ENCODE measurements around the gene CDRT4. TPM values are rescaled to one million over a fixed set of nuclear protein-coding genes. Genes with fewer than 3 reads are reported as not detected.

CDRT4 gene
- polyA plus RNA-seq, 1 of the 3 experiments (the other 2 are of a cell fraction): 4.6 TPM

GRCh38 chr17:15507896-15508295, 40.5 kb upstream of the CDRT4 start:
- no peak overlapping the region for H3K27ac ChIP-seq (ENCODE audit: low read depth in 2 of 2, low read length in 1 of 2)
- ChIA-PET POLR2A (no interaction called here), CTCF (interaction anchor here (0.6 to 20.1 kb wide), 2 partner anchors 167 to 245 kb away, joined by 4 to 359 read pairs; partner anchors contain the start of gene PMP22)
- peaks cover 0 to 1% of the 10 kb centered on the region in 2 experiments; a peak in 1 of 4 replicates for H3K4me1 ChIP-seq (ENCODE audit: control insufficient read depth in 1 of 2, insufficient read depth in 2 of 2, low read depth in 1 of 2, low read length in 1 of 2)
- no peak for TF ChIP-seq NRF1 (IDR thresholded peaks at IDR 0.05; ENCODE audit: low read depth, low read length)
- no peak for TF ChIP-seq JUND (IDR thresholded peaks at IDR 0.05)
- TF ChIP-seq ELF1 (IDR thresholded peaks at IDR 0.05): no peak
- TF ChIP-seq MEF2A (IDR thresholded peaks at IDR 0.05; ENCODE audit: borderline replicate concordance, low read depth): no peak
- TF ChIP-seq MXI1 (IDR thresholded peaks at IDR 0.05; ENCODE audit: low read depth, low read length): no peak
- no peak for TF ChIP-seq FOXJ3 (CRISPR knock-in tag; IDR thresholded peaks at IDR 0.05)
- no peak for TF ChIP-seq PBX3 (IDR thresholded peaks at IDR 0.05)
- no peak for TF ChIP-seq IRF3 (IDR thresholded peaks at IDR 0.05; ENCODE audit: low read depth, low read length)
- no peak for TF ChIP-seq RAD21 (IDR thresholded peaks at IDR 0.05; ENCODE audit: low read length)
- TF ChIP-seq TCF12 (IDR thresholded peaks at IDR 0.05): no peak
- TF ChIP-seq RXRA (IDR thresholded peaks at IDR 0.05; ENCODE audit: borderline replicate concordance, low read depth): no peak
- no peak for TF ChIP-seq TAF1 (IDR thresholded peaks at IDR 0.05; ENCODE audit: borderline replicate concordance, low read depth, low read length)
- no peak for TF ChIP-seq FOSL2 (IDR thresholded peaks at IDR 0.05; ENCODE audit: borderline replicate concordance, low read depth)
- TF ChIP-seq USF1 (IDR thresholded peaks at IDR 0.05; ENCODE audit: borderline replicate concordance, low read depth): no peak
- TF ChIP-seq POLR2AphosphoS5 (IDR thresholded peaks at IDR 0.05; ENCODE audit: low read depth, low read length): no peak
- no peak for TF ChIP-seq FOXM1 (IDR thresholded peaks at IDR 0.05; ENCODE audit: low read depth)
- TF ChIP-seq NFIC (IDR thresholded peaks at IDR 0.05; ENCODE audit: borderline replicate concordance): no peak
- peaks cover 6% of the 10 kb centered on the region; the same call in 1 of the 2 replicates for H3K79me2 ChIP-seq (ENCODE audit: insufficient read depth)
- peaks cover 7% of the 10 kb centered on the region for H3F3A ChIP-seq (replicated peaks; ENCODE audit: insufficient read depth)
- DNase-seq: no peak
- H4K20me1 ChIP-seq (ENCODE audit: insufficient read depth): no peaks in the 10 kb centered on the region
- peaks cover 9 to 14% of the 10 kb centered on the region in 2 experiments for H3K36me3 ChIP-seq (replicated peaks in 1 of 2; ENCODE audit: control insufficient read depth in 1 of 2, insufficient read depth in 2 of 2, low read length in 1 of 2)
- no peaks in the 10 kb centered on the region for H3K9me2 ChIP-seq
- no peaks in the 10 kb centered on the region for H3K27me3 ChIP-seq (ENCODE audit: insufficient read depth)
- no peak overlapping the region for H2AFZ ChIP-seq (ENCODE audit: low read depth)
- no peak overlapping the region for H3K4me2 ChIP-seq
- H3K9me3 ChIP-seq: no peaks in the 10 kb centered on the region
- 93% methylated on average over 3 of the region's 3 CpGs for WGBS (ENCODE audit: low lambda C conversion rate)
- H3K4me3 ChIP-seq (ENCODE audit: low read depth in 2 of 2, low read length in 1 of 2): no peak overlapping the region
- H3K9ac ChIP-seq: no peak overlapping the region

- H2AFZ ChIP-seq (ENCODE audit: low read depth): no peak overlapping the region
- peaks cover 7% of the 10 kb centered on the region for H3F3A ChIP-seq (replicated peaks; ENCODE audit: insufficient read depth)
- 100% methylated on average over 8 of the region's 9 CpGs for WGBS (ENCODE audit: low lambda C conversion rate)
- no peak overlapping the region for H3K27ac ChIP-seq (ENCODE audit: low read depth in 2 of 2, low read length in 1 of 2)
- ChIA-PET CTCF (interaction anchor here (20.1 kb wide), 1 partner anchor 245 kb away, joined by 359 read pairs; the partner anchor contains the start of gene PMP22), POLR2A (no interaction called here)
- no peaks in the 10 kb centered on the region for H3K27me3 ChIP-seq (ENCODE audit: insufficient read depth)
- H3K79me2 ChIP-seq (ENCODE audit: insufficient read depth): peaks cover 6% of the 10 kb centered on the region; the same call in 1 of the 2 replicates
- H4K20me1 ChIP-seq (ENCODE audit: insufficient read depth): no peaks in the 10 kb centered on the region
- H3K36me3 ChIP-seq (replicated peaks in 1 of 2; ENCODE audit: control insufficient read depth in 1 of 2, insufficient read depth in 2 of 2, low read length in 1 of 2): peaks cover 2 to 14% of the 10 kb centered on the region in 2 experiments
- no peak overlapping the region for H3K4me2 ChIP-seq
- no peak for DNase-seq
- no peaks in the 10 kb centered on the region for H3K9me2 ChIP-seq
- no peaks in the 10 kb centered on the region for H3K9me3 ChIP-seq
- no peak overlapping the region for H3K4me3 ChIP-seq (ENCODE audit: low read depth in 2 of 2, low read length in 1 of 2)
- H3K9ac ChIP-seq: no peak overlapping the region
- TF ChIP-seq PBX3 (IDR thresholded peaks at IDR 0.05) (no peak), JUND (IDR thresholded peaks at IDR 0.05) (no peak), REST (IDR thresholded peaks at IDR 0.05; ENCODE audit: low read depth, low read length) (no peak), POLR2AphosphoS5 (IDR thresholded peaks at IDR 0.05; ENCODE audit: low read depth, low read length) (no peak)
- peaks cover 2 to 5% of the 10 kb centered on the region in 2 experiments; a peak in 1 of 4 replicates for H3K4me1 ChIP-seq (ENCODE audit: control insufficient read depth in 1 of 2, insufficient read depth in 2 of 2, low read depth in 1 of 2, low read length in 1 of 2)
Measured at GRCh38 chr17:15507001-15507400, 39.6 kb upstream of the CDRT4 start.

Data from SK-N-SH (cell line).